SK-N-DZ (cell line): ENCODE results near the gene MYO1F.
"Not testable (repeated sequence)": the region's sequence is repeated elsewhere in the genome, so short reads cannot be mapped to it uniquely, and the experiment has no call there.

Source experiments
- DNase-seq: peaks from one replicate; pipeline ENCODE4 v3.0.0-alpha.2; 2015; ENCODE audit warnings: low spot score

The MYO1F gene

DNA sequence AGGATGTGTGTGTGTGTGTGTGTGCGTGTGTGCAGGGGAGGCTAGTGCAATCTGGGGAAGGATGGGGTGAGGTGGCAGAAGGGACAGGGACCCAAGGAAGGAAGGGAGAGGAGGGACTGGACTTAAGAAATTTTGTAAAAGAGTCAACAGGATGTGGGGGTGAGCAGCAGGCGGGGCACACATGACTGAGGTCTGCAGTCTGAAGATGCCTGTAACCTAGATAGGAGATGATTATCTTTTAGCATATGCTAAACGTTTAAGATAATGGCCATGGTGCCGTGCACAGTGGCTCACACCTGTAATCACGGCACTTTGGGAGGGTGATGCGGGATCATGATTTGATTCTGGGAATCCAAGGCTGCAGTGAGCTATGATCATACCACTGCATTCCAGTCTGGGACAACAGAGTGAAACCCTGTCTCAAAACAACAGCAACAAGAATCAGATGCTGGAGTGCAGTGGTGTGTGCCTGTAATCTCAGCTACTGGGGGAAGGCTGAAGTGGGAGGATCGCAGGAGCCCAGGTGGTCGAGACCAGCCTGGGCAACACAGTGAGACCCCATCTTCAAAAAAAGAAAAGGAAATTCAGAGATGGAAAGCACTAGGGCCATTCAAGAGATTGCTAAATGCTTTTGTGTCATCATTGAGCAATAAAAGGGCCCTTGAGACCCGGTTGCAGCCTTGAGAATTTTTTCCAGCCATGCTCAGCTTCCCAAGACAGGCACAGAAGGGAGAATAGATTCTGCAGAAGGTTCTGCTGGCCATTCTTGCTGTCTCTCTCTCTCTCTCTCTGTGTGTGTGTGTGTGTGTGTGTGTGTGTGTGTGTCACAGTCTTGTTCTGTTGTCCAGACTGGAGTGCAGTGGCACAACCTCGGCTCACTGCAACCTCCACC lies 59.4 kb downstream of the MYO1F start:
- no peak for DNase-seq

GRCh38 chr19:8515317-8515716 lies 61.9 kb downstream of the MYO1F start:
- no peak for DNase-seq

GRCh38 chr19:8514505-8515009 lies 62.7 kb downstream of the MYO1F start:
- DNase-seq, result not testable (repeated sequence)

- peak; percentile 98 for DNase-seq
Measured at GRCh38 chr19:8513687-8514504, 63.3 kb downstream of the MYO1F start, which contains the start of gene ZNF414. TSS of gene ZNF414 (minus strand) at chr19:8514167. CDS start at chr19:8514046, 121 bp downstream.

GRCh38 chr19:8513036-8513686 lies 64.1 kb downstream of the MYO1F start:
- DNase-seq, result no peak

DNA sequence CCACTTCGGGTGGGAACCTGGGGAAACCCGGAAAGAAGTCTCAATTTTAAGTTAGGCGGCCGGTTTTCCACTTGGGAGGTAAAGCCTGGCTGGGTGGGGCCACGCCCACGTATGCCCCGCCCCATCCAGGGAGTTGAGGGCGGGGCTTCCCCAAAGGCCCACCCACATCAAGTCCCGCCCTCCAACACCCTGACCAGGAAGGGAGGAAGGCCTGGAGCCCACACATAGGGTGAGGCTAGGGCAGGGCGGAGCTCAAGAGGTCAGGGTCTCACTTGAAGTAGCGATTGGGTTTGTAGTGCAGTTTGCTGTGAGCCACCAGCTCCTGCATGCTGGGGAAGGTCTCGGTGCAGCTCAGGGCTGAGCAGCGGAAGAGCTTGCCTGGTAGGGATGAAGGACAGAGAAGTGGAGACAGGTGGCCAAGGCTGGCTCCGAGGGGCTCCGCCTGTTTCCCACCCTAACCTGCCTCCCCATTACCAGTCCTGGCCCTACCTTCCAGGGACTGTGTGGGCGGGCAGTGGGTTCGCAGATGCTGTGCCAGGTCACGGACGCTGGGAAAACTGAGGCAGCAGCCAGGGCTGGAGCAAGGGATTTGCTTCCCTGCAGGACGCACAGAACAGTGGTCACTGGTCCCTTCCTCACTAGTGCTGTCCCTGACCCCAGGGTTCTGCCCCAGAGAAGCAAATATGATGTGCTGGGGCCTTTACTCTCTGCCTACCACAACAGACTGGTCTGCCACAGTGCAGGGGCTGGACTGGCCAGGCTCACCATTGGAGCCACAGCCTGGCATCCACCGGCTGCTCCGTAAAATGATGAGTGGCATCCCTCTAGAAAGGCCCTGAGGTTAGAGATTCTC lies 64.9 kb downstream of the MYO1F start:
- no peak for DNase-seq

- DNase-seq, result no peak
Measured at GRCh38 chr19:8511573-8512101, 65.6 kb downstream of the MYO1F start.

GRCh38 chr19:8510589-8511115 lies 66.6 kb downstream of the MYO1F start:
- no peak for DNase-seq

- DNase-seq, result no peak
Measured at GRCh38 chr19:8506402-8506957, 70.8 kb downstream of the MYO1F start.

GRCh38 chr19:8505680-8506401 lies 71.4 kb downstream of the MYO1F start:
- DNase-seq, result peak; percentile 76

DNA sequence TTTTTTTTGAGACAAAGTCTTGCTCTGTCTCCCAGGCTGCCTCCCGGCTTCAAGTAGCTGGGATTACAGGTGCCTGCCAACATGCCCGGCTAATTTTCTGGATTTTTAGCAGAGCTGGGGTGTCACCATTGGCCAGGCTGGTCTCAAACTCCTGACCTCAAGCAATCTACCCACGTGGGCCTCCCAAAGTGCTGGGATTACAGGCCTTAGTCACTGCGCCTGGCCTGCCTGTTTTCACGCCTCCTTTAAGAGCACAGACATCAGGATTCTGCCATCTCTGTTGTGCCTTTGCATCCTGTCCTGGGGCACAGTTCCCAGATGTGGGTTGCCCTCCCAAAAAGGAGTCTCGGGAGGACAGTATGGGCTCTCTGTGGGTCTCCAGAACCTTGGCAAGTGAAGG lies 72.3 kb downstream of the MYO1F start:
- no peak for DNase-seq

DNA sequence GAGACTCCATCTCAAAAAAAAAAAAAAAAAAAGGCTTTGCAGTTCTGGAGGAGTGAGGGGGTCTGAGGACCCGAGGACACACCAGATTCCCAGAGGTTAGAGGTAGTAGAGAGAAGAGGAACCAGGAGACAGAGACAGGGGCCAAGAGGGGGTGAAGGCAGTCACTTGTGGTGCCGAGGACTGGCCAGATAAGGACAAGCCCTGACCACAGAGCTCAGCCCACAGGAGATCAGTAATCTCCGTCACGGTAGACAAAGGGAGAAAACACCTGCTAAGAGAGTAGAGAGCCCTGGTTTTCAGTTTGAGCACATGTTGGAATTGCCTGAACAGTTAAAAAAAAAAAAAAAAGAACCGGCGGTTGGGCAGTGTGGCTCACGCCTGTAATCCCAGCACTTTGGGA lies 73.1 kb downstream of the MYO1F start:
- DNase-seq, result no peak

DNA sequence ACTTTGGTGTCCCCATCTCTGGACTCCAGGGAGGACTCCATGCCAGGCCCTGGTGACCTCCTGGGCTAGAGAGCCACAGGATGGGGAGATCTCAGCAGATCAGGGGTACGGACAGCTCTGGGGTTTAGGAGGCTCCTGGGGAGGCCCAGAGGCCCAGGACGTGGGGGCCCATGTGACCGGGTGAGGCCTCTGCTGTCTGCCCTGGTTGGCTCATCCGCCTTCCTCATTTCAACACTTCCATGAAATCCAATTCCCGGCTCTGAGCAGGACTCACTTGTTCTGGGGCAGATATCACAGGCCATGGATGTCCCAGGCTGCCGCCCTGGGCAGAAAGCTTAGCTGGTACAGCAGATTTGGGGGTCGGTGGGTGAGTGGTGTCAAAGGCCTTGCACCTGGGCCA lies 73.7 kb downstream of the MYO1F start:
- no peak for DNase-seq

- no peak for DNase-seq
Measured at GRCh38 chr19:8501981-8502380, 75.3 kb downstream of the MYO1F start.

GRCh38 chr19:8501516-8501915 lies 75.7 kb downstream of the MYO1F start:
- DNase-seq, result no peak

GRCh38 chr19:8500158-8500557 lies 77.1 kb downstream of the MYO1F start:
- DNase-seq, result no peak

- no peak for DNase-seq
Measured at GRCh38 chr19:8499048-8499833, 78.0 kb downstream of the MYO1F start.

DNA sequence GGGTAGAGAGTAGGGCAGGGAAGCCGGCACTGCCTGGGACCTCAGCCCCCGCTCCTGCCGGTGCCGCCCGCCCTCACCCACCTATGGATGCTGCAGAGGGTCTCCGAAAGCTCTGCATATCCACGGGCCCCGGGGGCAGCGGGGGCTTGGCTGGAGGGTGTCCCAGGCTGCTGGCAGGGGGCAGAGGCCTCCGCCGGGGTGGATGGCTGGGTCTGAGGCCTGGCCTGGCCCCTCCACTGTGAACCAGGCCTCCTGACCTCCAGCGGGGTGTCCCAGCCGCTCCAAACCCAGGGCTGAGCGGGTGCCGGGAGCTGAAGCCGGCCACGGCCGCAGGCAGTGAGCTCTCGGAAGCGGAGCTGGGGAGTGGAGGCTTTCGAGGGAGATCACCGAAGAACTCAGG lies 78.9 kb downstream of the MYO1F start:
- no peak for DNase-seq

- no peak for DNase-seq
Measured at GRCh38 chr19:8494158-8494557, 83.1 kb downstream of the MYO1F start.
